HG03460 (cell line): ENCODE results near the gene LCN1.
"Not testable (repeated sequence)": the region's sequence is repeated elsewhere in the genome, so short reads cannot be mapped to it uniquely, and the experiment has no call there.

Source experiments
- ATAC-seq: cut with Tn5 transposase; IDR thresholded peaks from one replicate; pipeline ENCODE4 v1.9.1; 2021; ENCODE audit not compliant: unreplicated experiment

Gene LCN1

GRCh38 chr9:135522137-135522877 is 1.1 kb downstream of the LCN1 start:
- ATAC-seq: no peak

GRCh38 chr9:135522931-135523330 is 1.7 kb downstream of the LCN1 start:
- ATAC-seq: no peak

- ATAC-seq: no peak
Measured at GRCh38 chr9:135523521-135524129, 2.4 kb downstream of the LCN1 start.

- no peak for ATAC-seq
Measured at GRCh38 chr9:135524130-135524861, 3.1 kb downstream of the LCN1 start.

- no peak for ATAC-seq
Measured at GRCh38 chr9:135525241-135526088, 4.2 kb downstream of the LCN1 start.

GRCh38 chr9:135526089-135526729 is 5.0 kb downstream of the LCN1 start:
- ATAC-seq: no peak

GRCh38 chr9:135526730-135527571 is 5.7 kb downstream of the LCN1 start:
- ATAC-seq: no peak

GRCh38 chr9:135528842-135529435 is 7.7 kb downstream of the LCN1 start:
- not testable (repeated sequence) for ATAC-seq

GRCh38 chr9:135530146-135530545 is 8.9 kb downstream of the LCN1 start:
- ATAC-seq: no peak

- no peak for ATAC-seq
Measured at GRCh38 chr9:135531096-135531495, 9.9 kb downstream of the LCN1 start.

GRCh38 chr9:135533113-135533512 is 11.9 kb downstream of the LCN1 start:
- ATAC-seq: no peak

- no peak for ATAC-seq
Measured at GRCh38 chr9:135533674-135534073, 12.4 kb downstream of the LCN1 start.

GRCh38 chr9:135534192-135534711 is 13.0 kb downstream of the LCN1 start:
- not testable (repeated sequence) for ATAC-seq

GRCh38 chr9:135534826-135535225 is 13.6 kb downstream of the LCN1 start:
- not testable (repeated sequence) for ATAC-seq

GRCh38 chr9:135535631-135536030 is 14.4 kb downstream of the LCN1 start:
- not testable (repeated sequence) for ATAC-seq

- no peak for ATAC-seq
Measured at GRCh38 chr9:135536216-135536615, 15.0 kb downstream of the LCN1 start.

GRCh38 chr9:135543262-135543894 is 22.1 kb downstream of the LCN1 start:
- not testable (repeated sequence) for ATAC-seq

- ATAC-seq: no peak
Measured at GRCh38 chr9:135544981-135545635, 23.9 kb downstream of the LCN1 start.
